ENCODE results near the gene PTPN2. TPM values are rescaled to one million over a fixed set of nuclear protein-coding genes. Genes with fewer than 3 reads are reported as not detected.
A peak's percentile ranks its signal among the peaks of the same experiment; 100 is the strongest.
"Not testable (repeated sequence)": the region's sequence is repeated elsewhere in the genome, so short reads cannot be mapped to it uniquely, and the experiment has no call there.

PTPN2 gene
- polyA plus RNA-seq, 2 of the 4 experiments (the other 2 are of a cell fraction): 23.0 to 32.4 TPM

DNA sequence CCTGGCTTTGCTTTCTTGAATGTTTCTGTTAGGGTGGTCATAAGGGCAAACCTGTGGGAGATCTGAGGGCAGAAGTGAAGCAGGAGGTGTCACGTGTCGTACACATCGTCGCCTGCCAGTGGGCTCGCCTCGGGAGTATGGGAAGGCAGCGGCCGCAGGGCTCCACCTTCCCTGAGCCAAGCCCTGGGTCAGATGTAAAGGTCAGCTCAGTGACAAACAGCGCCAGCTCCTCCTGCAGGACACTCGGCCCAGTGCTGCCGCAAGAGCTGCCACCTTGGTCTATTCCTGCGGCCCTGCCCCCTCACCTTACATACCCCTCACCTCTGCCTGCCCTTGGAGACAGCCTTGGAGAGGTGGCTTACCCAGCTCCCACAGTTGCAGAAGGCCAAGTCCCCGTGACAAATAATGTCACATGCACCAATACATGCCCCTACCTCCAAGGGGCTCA, 117.0 kb downstream of the PTPN2 start:
- ATAC-seq: peak; percentile 62 to 85; a peak in 5 of 6 replicates
- H3K4me2 ChIP-seq: no peak overlapping the region
- H3K4me1 ChIP-seq: no peaks in the 10 kb centered on the region
- ChIA-PET CTCF (interaction anchor here (1.5 to 2.0 kb wide), 3 partner anchors 44 to 167 kb away, joined by 4 to 8 read pairs (median 5); no protein-coding TSS in a partner anchor), POLR2A (no interaction called here)
- TF ChIP-seq RAD21 (conservative IDR thresholded peaks at IDR 0.05 in 1 of 2, IDR thresholded peaks at IDR 0.05 in 1 of 2) (peak; percentile 18 to 40; a peak in 2 of 5 replicates), ZSCAN20 (CRISPR knock-in tag; IDR thresholded peaks at IDR 0.05) (no peak)
- WGBS (ENCODE audit: missing lambda C conversion rate): 60% methylated on average over 13 of the region's 13 CpGs
- peak; percentile 22 to 32 for DNase-seq (ENCODE audit: low read depth in 1 of 2, low spot score in 1 of 2)
- no peaks in the 10 kb centered on the region for H3K9me3 ChIP-seq
- no peak for FAIRE-seq
- no peak overlapping the region for H3K4me3 ChIP-seq
- H3K27ac ChIP-seq: 0 out of 6 replicates have a peak overlapping the region, but pooled peaks of 1 of the 2 experiments have one; percentile 26

GRCh38 chr18:12765586-12765985, 118.5 kb downstream of the PTPN2 start:
- CTCF ChIA-PET: interaction anchor here (1.2 to 2.0 kb wide), 2 partner anchors 20 to 169 kb away, joined by 3 to 8 read pairs; no protein-coding TSS in a partner anchor
- no peak for TF ChIP-seq NFE2L2 (conservative IDR thresholded peaks at IDR 0.05; ENCODE audit: low read length)
- no peak for TF ChIP-seq RFX5 (IDR thresholded peaks at IDR 0.05)
- no peak for TF ChIP-seq ZFP36 (IDR thresholded peaks at IDR 0.05; ENCODE audit: borderline replicate concordance, partially characterized antibody)
- no peak for TF ChIP-seq GATA3 (IDR thresholded peaks at IDR 0.05; ENCODE audit: borderline replicate concordance)
- no peak for TF ChIP-seq FOSB (CRISPR knock-in tag; IDR thresholded peaks at IDR 0.05)
- no peak for TF ChIP-seq ZC3H11A (IDR thresholded peaks at IDR 0.05)
- no peak for TF ChIP-seq CHD2 (IDR thresholded peaks at IDR 0.05; ENCODE audit: low read length, partially characterized antibody)
- no peak for TF ChIP-seq HEYL (CRISPR knock-in tag; IDR thresholded peaks at IDR 0.05)
- TF ChIP-seq, protein P1, sequence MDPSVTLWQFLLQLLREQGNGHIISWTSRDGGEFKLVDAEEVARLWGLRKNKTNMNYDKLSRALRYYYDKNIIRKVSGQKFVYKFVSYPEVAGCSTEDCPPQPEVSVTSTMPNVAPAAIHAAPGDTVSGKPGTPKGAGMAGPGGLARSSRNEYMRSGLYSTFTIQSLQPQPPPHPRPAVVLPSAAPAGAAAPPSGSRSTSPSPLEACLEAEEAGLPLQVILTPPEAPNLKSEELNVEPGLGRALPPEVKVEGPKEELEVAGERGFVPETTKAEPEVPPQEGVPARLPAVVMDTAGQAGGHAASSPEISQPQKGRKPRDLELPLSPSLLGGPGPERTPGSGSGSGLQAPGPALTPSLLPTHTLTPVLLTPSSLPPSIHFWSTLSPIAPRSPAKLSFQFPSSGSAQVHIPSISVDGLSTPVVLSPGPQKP (IDR thresholded peaks at IDR 0.05; ENCODE audit: low read depth, low read length): no peak
- no peak for TF ChIP-seq KDM5A (IDR thresholded peaks at IDR 0.05)
- TF ChIP-seq EHF (CRISPR knock-in tag; IDR thresholded peaks at IDR 0.05): no peak
- Histone ChIP-seq H3K4me1 (no peaks in the 10 kb centered on the region), H3K4me2 (no peak overlapping the region), H3K4me3 (no peak overlapping the region), H3K9me3 (no peaks in the 10 kb centered on the region), H3K27ac (no peak overlapping the region)
- DNase-seq (ENCODE audit: low read depth in 1 of 2, low spot score in 1 of 2): no peak
- ATAC-seq: no peak
- POLR2A ChIA-PET: no interaction called here
- 95% methylated on average over 5 of the region's 11 CpGs for WGBS (ENCODE audit: missing lambda C conversion rate)
- no peak for FAIRE-seq

- POLR2A ChIA-PET: no interaction called here
- H3K4me2 ChIP-seq: no peak overlapping the region
- CTCF ChIA-PET: interaction anchor here (2.0 kb wide), 1 partner anchor 169 kb away, joined by 8 read pairs; no protein-coding TSS in a partner anchor
- H3K9me3 ChIP-seq: no peaks in the 10 kb centered on the region
- no peak overlapping the region for H3K27ac ChIP-seq
- no peak for DNase-seq (ENCODE audit: low read depth in 1 of 2, low spot score in 1 of 2)
- FAIRE-seq: no peak
- no peak overlapping the region for H3K4me3 ChIP-seq
- no peaks in the 10 kb centered on the region for H3K4me1 ChIP-seq
- ATAC-seq: no peak
- TF ChIP-seq FOXS1 (CRISPR knock-in tag; IDR thresholded peaks at IDR 0.05) (no peak), JUNB (IDR thresholded peaks at IDR 0.05) (no peak), JUN (IDR thresholded peaks at IDR 0.05) (no peak), RCOR1 (IDR thresholded peaks at IDR 0.05; ENCODE audit: low read depth, low read length) (no peak), USF2 (IDR thresholded peaks at IDR 0.05) (no peak)
- 72% methylated on average over 8 of the region's 8 CpGs for WGBS (ENCODE audit: missing lambda C conversion rate)
Measured at GRCh38 chr18:12765126-12765525, 118.9 kb downstream of the PTPN2 start.

GRCh38 chr18:12758566-12758965, 125.5 kb downstream of the PTPN2 start:
- FAIRE-seq; ATAC-seq; H3K4me2 ChIP-seq; H3K4me1 ChIP-seq; H3K4me3 ChIP-seq; DNase-seq (ENCODE audit: low read depth in 1 of 2, low spot score in 1 of 2); H3K27ac ChIP-seq; POLR2A ChIA-PET; H3K9me3 ChIP-seq: not testable (repeated sequence)
- 61% methylated on average over 3 of the region's 3 CpGs for WGBS (ENCODE audit: missing lambda C conversion rate)
- CTCF ChIA-PET: interaction anchor here (1.2 to 4.5 kb wide), 2 partner anchors 14 to 31 kb away, joined by 3 to 16 read pairs; no protein-coding TSS in a partner anchor

- H3K27ac ChIP-seq; CTCF ChIA-PET; H3K4me1 ChIP-seq; H3K4me3 ChIP-seq; H3K4me2 ChIP-seq; ATAC-seq; H3K9me3 ChIP-seq; FAIRE-seq; POLR2A ChIA-PET; DNase-seq (ENCODE audit: low read depth in 1 of 2, low spot score in 1 of 2): not testable (repeated sequence)
- WGBS (ENCODE audit: missing lambda C conversion rate): 89% methylated on average over 11 of the region's 14 CpGs
Measured at GRCh38 chr18:12756619-12757239, 127.3 kb downstream of the PTPN2 start.

DNA sequence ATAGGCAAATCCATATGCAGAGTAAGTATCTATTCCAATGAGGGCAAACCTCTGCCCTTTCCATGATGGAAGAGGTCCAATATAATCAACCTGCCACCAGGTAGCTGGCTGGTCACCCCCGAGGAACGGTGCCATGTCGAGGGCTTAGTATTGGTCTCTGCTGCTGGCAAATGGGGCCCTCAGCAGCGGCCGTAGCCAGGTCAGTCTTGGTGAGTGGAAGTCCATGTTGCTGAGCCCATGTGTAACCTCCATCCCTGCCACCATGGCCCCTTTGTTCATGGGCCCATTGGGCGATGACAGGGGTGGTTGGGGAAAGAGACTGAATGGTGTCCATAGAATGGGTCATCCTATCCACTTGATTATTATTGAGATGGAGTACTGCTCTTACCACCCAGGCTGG, 128.4 kb downstream of the PTPN2 start:
- H3K27ac ChIP-seq; POLR2A ChIA-PET; FAIRE-seq; H3K4me3 ChIP-seq; H3K4me1 ChIP-seq; H3K9me3 ChIP-seq; DNase-seq (ENCODE audit: low read depth in 1 of 2, low spot score in 1 of 2); ATAC-seq; CTCF ChIA-PET; H3K4me2 ChIP-seq: not testable (repeated sequence)
- WGBS (ENCODE audit: missing lambda C conversion rate): 97% methylated on average over 3 of the region's 6 CpGs
